Smooth muscle cell (in vitro differentiated cells): Measurements from ENCODE around the gene PUDP. TPM values are rescaled to one million over a fixed set of nuclear protein-coding genes. Genes with fewer than 3 reads are reported as not detected.

Experiments used
- DNase-seq: peaks from one replicate; lab custom pipeline; 2025; ENCODE audit not compliant: unreplicated experiment; lab: John Stamatoyannopoulos, UW
- H2AFZ ChIP-seq: fragments of 200-600 bp; sonication (generic); 2 replicates; pipeline ENCODE4 v1.6.0; 2016; ENCODE audit warnings: antibody characterized with exemption, low read depth, mild to moderate bottlenecking
- H3F3A ChIP-seq: fragments of 200-600 bp; sonication (generic); 2 replicates; pipeline ENCODE4 v1.6.0; 2017; ENCODE audit warnings: antibody characterized with exemption, low read depth
- H3K27ac ChIP-seq: fragments of 200-600 bp; sonication (generic); 2 replicates; pipeline ENCODE4 v1.5.1; 2016; ENCODE audit warnings: low read depth, mild to moderate bottlenecking
- H3K27me3 ChIP-seq: fragments of 200-600 bp; sonication (generic); 2 replicates; pipeline ENCODE4 v1.6.1; 2016; ENCODE audit warnings: low read depth, mild to moderate bottlenecking
- H3K36me3 ChIP-seq: fragments of 200-600 bp; sonication (generic); 2 replicates; pipeline ENCODE4 v1.5.1; 2016; ENCODE audit warnings: low read depth
- H3K4me1 ChIP-seq: fragments of 200-600 bp; sonication (generic); 2 replicates; pipeline ENCODE4 v1.5.1; 2016; ENCODE audit warnings: low read depth
- H3K4me2 ChIP-seq: fragments of 200-600 bp; sonication (generic); 2 replicates; pipeline ENCODE4 v1.6.0; 2016; ENCODE audit warnings: mild to moderate bottlenecking
- H3K4me3 ChIP-seq: fragments of 200-600 bp; sonication (generic); 2 replicates; pipeline ENCODE4 v1.5.1; 2016; ENCODE audit warnings: mild to moderate bottlenecking
- H3K79me2 ChIP-seq: fragments of 200-600 bp; sonication (generic); 2 replicates; pipeline ENCODE4 v1.6.0; 2016; ENCODE audit warnings: low read depth, mild to moderate bottlenecking
- H3K9ac ChIP-seq: fragments of 200-600 bp; sonication (generic); 2 replicates; pipeline ENCODE4 v1.6.0; 2016; ENCODE audit warnings: low read depth
- H3K9me3 ChIP-seq: fragments of 200-600 bp; sonication (generic); replicated peaks from 2 replicates; pipeline ENCODE4 v1.5.1; 2016; ENCODE audit warnings: low read depth
- H4K20me1 ChIP-seq: fragments of 200-600 bp; sonication (generic); 2 replicates; pipeline ENCODE4 v1.6.0; 2016; ENCODE audit warnings: low read depth
- WGBS: methylation state at CpG from one replicate; pipeline ENCODE4 v1.1.7; 2016; ENCODE audit warnings: low lambda C conversion rate; 5-methylcytosine and 5-hydroxymethylcytosine counted together
- polyA plus RNA-seq: library from polyadenylated mRNA; unstranded; fragments of >200 nt; fragmentation: Nextera tagmentation; extraction: Ambion mirVana; gene quantifications from 2 replicates; pipeline ENCODE4 v1.2.1, GENCODE V29; 2016
- total RNA-seq: library from RNA; depleted of rRNA; stranded (reverse); fragments of >200 nt; gene quantifications from 2 replicates; pipeline ENCODE4 v1.2.3, GENCODE V29; 2014
- TF ChIP-seq, protein P1 (sequence below): fragments of 200-600 bp; sonication (generic); IDR thresholded peaks from 2 replicates; pipeline ENCODE4 v1.5.1; 2017; ENCODE audit warnings: borderline replicate concordance, mild to moderate bottlenecking, antibody characterized with exemption; ENCODE audit not compliant: insufficient read depth, poor library complexity, severe bottlenecking

Gene PUDP
- total and polyA plus RNA-seq, 2 experiments from 2014 or later = 13.2 to 19.5 TPM

GRCh38 chrX:7062903-7063302 lies 85.0 kb downstream of the PUDP start:
- H3K9ac ChIP-seq = no peak overlapping the region
- no peaks in the 10 kb centered on the region for H3K4me1 ChIP-seq
- TF ChIP-seq, protein P1, sequence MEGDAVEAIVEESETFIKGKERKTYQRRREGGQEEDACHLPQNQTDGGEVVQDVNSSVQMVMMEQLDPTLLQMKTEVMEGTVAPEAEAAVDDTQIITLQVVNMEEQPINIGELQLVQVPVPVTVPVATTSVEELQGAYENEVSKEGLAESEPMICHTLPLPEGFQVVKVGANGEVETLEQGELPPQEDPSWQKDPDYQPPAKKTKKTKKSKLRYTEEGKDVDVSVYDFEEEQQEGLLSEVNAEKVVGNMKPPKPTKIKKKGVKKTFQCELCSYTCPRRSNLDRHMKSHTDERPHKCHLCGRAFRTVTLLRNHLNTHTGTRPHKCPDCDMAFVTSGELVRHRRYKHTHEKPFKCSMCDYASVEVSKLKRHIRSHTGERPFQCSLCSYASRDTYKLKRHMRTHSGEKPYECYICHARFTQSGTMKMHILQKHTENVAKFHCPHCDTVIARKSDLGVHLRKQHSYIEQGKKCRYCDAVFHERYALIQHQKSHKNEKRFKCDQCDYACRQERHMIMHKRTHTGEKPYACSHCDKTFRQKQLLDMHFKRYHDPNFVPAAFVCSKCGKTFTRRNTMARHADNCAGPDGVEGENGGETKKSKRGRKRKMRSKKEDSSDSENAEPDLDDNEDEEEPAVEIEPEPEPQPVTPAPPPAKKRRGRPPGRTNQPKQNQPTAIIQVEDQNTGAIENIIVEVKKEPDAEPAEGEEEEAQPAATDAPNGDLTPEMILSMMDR = no peak
- H3K4me3 ChIP-seq = no peak overlapping the region
- H3K4me2 ChIP-seq = no peak overlapping the region
- no peak for DNase-seq
- H3K9me3 ChIP-seq = no peaks in the 10 kb centered on the region
- H3K27ac ChIP-seq = no peak overlapping the region
- H3K36me3 ChIP-seq = no peaks in the 10 kb centered on the region
- WGBS = 67% methylated on average over 1 of the region's 1 CpG
- no peaks in the 10 kb centered on the region for H3F3A ChIP-seq
- H4K20me1 ChIP-seq = no peaks in the 10 kb centered on the region
- no peaks in the 10 kb centered on the region for H3K79me2 ChIP-seq
- no peaks in the 10 kb centered on the region for H3K27me3 ChIP-seq
- no peak overlapping the region for H2AFZ ChIP-seq

DNA sequence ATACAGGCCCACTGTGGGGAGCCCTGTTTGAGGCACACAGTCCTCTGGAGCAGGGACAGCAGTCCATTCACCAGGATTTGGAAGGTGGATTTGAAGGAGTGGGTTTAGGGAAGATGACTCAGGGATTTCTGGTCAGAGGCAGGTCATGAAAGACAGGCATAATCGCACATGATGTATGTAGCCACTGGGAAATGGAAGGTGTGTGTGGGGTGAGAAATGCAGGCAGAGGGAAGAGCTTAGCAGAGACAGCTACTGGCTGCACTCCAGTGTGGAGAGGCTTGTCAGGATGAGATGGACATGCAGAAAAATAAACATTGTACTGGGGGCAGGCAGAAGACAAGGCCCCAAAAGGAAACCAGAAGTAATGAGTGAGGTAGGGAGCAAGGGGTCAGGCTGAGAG lies 85.7 kb downstream of the PUDP start:
- Histone ChIP-seq H3K9me3 (no peaks in the 10 kb centered on the region), H3K27ac (no peak overlapping the region), H3F3A (no peaks in the 10 kb centered on the region), H3K4me3 (no peak overlapping the region), H3K9ac (no peak overlapping the region), H3K4me2 (no peak overlapping the region), H3K36me3 (no peaks in the 10 kb centered on the region), H4K20me1 (no peaks in the 10 kb centered on the region), H3K4me1 (no peaks in the 10 kb centered on the region), H3K27me3 (no peaks in the 10 kb centered on the region), H3K79me2 (no peaks in the 10 kb centered on the region), H2AFZ (no peak overlapping the region)
- no peak for DNase-seq
- 70% methylated on average over 1 of the region's 1 CpG for WGBS
- TF ChIP-seq, protein P1 = no peak

DNA sequence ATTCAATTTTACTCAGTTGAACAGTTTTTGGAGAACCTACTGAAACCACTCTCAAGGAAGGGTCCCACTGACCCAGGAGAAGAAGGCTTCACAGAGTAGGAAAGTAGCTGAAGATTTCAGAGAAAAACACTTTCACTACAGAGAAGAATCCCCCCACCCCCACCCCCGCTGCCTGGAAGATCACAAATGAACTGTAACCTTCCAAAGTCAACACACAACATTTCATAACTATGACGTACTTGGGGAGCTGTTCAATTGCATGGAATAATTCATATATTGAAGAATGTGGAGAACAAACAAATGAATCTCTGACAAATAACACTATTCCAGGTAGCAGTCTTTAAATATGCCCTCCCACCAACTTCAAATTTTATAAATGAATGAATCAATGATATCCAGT lies 86.5 kb downstream of the PUDP start:
- Histone ChIP-seq H3K27ac (no peak overlapping the region), H3K4me2 (no peak overlapping the region), H2AFZ (no peak overlapping the region), H3K36me3 (no peaks in the 10 kb centered on the region), H3K79me2 (no peaks in the 10 kb centered on the region), H3K27me3 (no peaks in the 10 kb centered on the region), H3K9ac (no peak overlapping the region), H4K20me1 (no peaks in the 10 kb centered on the region), H3K4me1 (no peaks in the 10 kb centered on the region), H3K4me3 (no peak overlapping the region), H3K9me3 (no peaks in the 10 kb centered on the region), H3F3A (no peaks in the 10 kb centered on the region)
- TF ChIP-seq, protein P1 = no peak
- no peak for DNase-seq
- WGBS = 79% methylated on average over 2 of the region's 2 CpGs

GRCh38 chrX:7060444-7060843 lies 87.5 kb downstream of the PUDP start:
- WGBS = 60% methylated on average over 6 of the region's 6 CpGs
- DNase-seq = no peak

More at GRCh38 chrX:7060444-7060843, 87.5 kb downstream of the PUDP start:
- Histone ChIP-seq H3K9me3 (no peaks in the 10 kb centered on the region), H3K27ac (no peak overlapping the region), H3K36me3 (no peaks in the 10 kb centered on the region), H3K27me3 (no peaks in the 10 kb centered on the region), H4K20me1 (no peaks in the 10 kb centered on the region), H3K79me2 (no peaks in the 10 kb centered on the region), H3K4me1 (no peaks in the 10 kb centered on the region), H3K9ac (no peak overlapping the region), H2AFZ (no peak overlapping the region), H3F3A (no peaks in the 10 kb centered on the region), H3K4me2 (no peak overlapping the region), H3K4me3 (no peak overlapping the region)
- TF ChIP-seq, protein P1 = no peak
